Activated CD4-positive, alpha-beta T cell treated with anti-CD3 and anti-CD28 coated beads for 36 hours (primary cell): ENCODE results near the gene CXCL11. TPM values are rescaled to one million over a fixed set of nuclear protein-coding genes. Genes with fewer than 3 reads are reported as not detected.

Experiments
- total RNA-seq, 2 experiments: library from RNA; stranded (reverse); gene quantifications; one replicate each; pipeline ENCODE4 v1.2.3, GENCODE V29; 2021

The CXCL11 gene
- total RNA-seq, 2 experiments from 2014 or later: 0.14 TPM; not detected in 1

Other genes starting within 250 kb of the CXCL11 start
- gene PPEF2, start 133.6 kb downstream of the CXCL11 start, total RNA-seq: under 1 TPM; 0.09 to 0.14 TPM
- gene NAAA, start 95.1 kb downstream of the CXCL11 start, total RNA-seq: 10 to 100 TPM; 21.2 to 26.8 TPM
- gene SDAD1, start 45.1 kb downstream of the CXCL11 start, total RNA-seq: 10 to 100 TPM; 49.1 to 56.6 TPM
- under 1 TPM; 0.23 to 0.33 TPM for gene CXCL9, start 28.6 kb downstream of the CXCL11 start, total RNA-seq
- 1 to 10 TPM; 1.0 to 1.1 TPM for gene CXCL10, start 12.6 kb downstream of the CXCL11 start, total RNA-seq
- not detected for gene ART3, start 38.6 kb upstream of the CXCL11 start, total RNA-seq
- 10 to 100 TPM; 58.2 to 67.3 TPM for gene NUP54, start 112.3 kb upstream of the CXCL11 start, total RNA-seq
- gene SCARB2, start 177.8 kb upstream of the CXCL11 start, total RNA-seq: 1 to 10 TPM; 3.3 to 4.6 TPM
- not detected for gene FAM47E, start 215.7 kb upstream of the CXCL11 start, total RNA-seq